Measurements from ENCODE around the gene TDP1. TPM values are rescaled to one million over a fixed set of nuclear protein-coding genes. Genes with fewer than 3 reads are reported as not detected.

TDP1 gene
- 20.1 and 21.0 TPM in 2 replicates for total RNA-seq

GRCh38 chr14:89955745-89956660, at the start of gene TDP1:
Gene TDP1 (plus strand): TSS chr14:89955927. CDS start chr14:89963115, 7,188 bp downstream.

GRCh38 chr14:89954070-89955021, 1.4 kb upstream of the TDP1 start, which contains the start of gene EFCAB11:
Gene EFCAB11 (minus strand): TSS chr14:89954730. CDS start chr14:89954660, 70 bp downstream.

GRCh38 chr14:90061685-90062126, 106.0 kb downstream of the TDP1 start, which contains the start of gene KCNK13:
Gene KCNK13 (plus strand): TSS chr14:90061994. CDS start chr14:90062206, 212 bp downstream.

Other genes starting within 250 kb of the TDP1 start
- 2.6 and 3.7 TPM in 2 replicates for gene EFCAB11, start 1.2 kb upstream of the TDP1 start, total RNA-seq
- gene KCNK13, start 106.1 kb downstream of the TDP1 start, total RNA-seq: not detected in 2 replicates